HepG2 (cell line): ENCODE data around the gene MRPL20. TPM values are rescaled to one million over a fixed set of nuclear protein-coding genes. Genes with fewer than 3 reads are reported as not detected.

Source experiments
- CEBPG ChIP-seq: IDR thresholded peaks from 2 replicates; pipeline ENCODE4 v1.6.1; 2016
- CERS6 ChIP-seq: sonication (generic); formaldehyde crosslinking; IDR thresholded peaks from 2 replicates; pipeline ENCODE4 v1.5.0; 2020; ENCODE audit warnings: missing genetic modification reagents
- CSRNP1 ChIP-seq: sonication (generic); formaldehyde crosslinking; IDR thresholded peaks from 2 replicates; pipeline ENCODE4 v1.8.1; 2023; ENCODE audit warnings: mild to moderate bottlenecking, missing genetic modification reagents
- DR1 ChIP-seq: sonication (generic); formaldehyde crosslinking; IDR thresholded peaks from 2 replicates; pipeline ENCODE4 v1.8.0; 2021; ENCODE audit warnings: mild to moderate bottlenecking, missing genetic modification reagents, inconsistent platforms
- IRF9 ChIP-seq: sonication (generic); formaldehyde crosslinking; IDR thresholded peaks from 2 replicates; pipeline ENCODE4 v1.8.0; 2022; ENCODE audit warnings: missing genetic modification reagents, mild to moderate bottlenecking, borderline replicate concordance
- NFATC3 ChIP-seq: sonication (generic); formaldehyde crosslinking; IDR thresholded peaks from 2 replicates; pipeline ENCODE4 v1.5.1; 2020; ENCODE audit warnings: mild to moderate bottlenecking, missing genetic modification reagents
- PAWR ChIP-seq: sonication (generic); formaldehyde crosslinking; IDR thresholded peaks from 2 replicates; pipeline ENCODE4 v1.4.0; 2020; ENCODE audit warnings: missing genetic modification reagents, mild to moderate bottlenecking, borderline replicate concordance
- TCF7 ChIP-seq: sonication (generic); IDR thresholded peaks from 2 replicates; pipeline ENCODE4 v1.6.1; 2016; ENCODE audit warnings: antibody characterized with exemption, low read depth
- ZBTB4 ChIP-seq: sonication (generic); formaldehyde crosslinking; IDR thresholded peaks from 2 replicates; pipeline ENCODE4 v1.4.0; 2020; ENCODE audit warnings: missing genetic modification reagents, mild to moderate bottlenecking, borderline replicate concordance
- ZMAT5 ChIP-seq: sonication (generic); formaldehyde crosslinking; IDR thresholded peaks from 2 replicates; pipeline ENCODE4 v1.5.0; 2020; ENCODE audit warnings: mild to moderate bottlenecking, low read depth, missing genetic modification reagents, borderline replicate concordance
- ZNF101 ChIP-seq: sonication (generic); formaldehyde crosslinking; IDR thresholded peaks from 2 replicates; pipeline ENCODE4 v1.4.0; 2020; ENCODE audit warnings: mild to moderate bottlenecking, low read depth, missing genetic modification reagents, borderline replicate concordance
- ZNF431 ChIP-seq: sonication (generic); formaldehyde crosslinking; IDR thresholded peaks from 2 replicates; pipeline ENCODE4 v1.9.0; 2022; ENCODE audit warnings: missing genetic modification reagents, low read depth, mild to moderate bottlenecking, borderline replicate concordance
- ZNF891 ChIP-seq: sonication (generic); formaldehyde crosslinking; IDR thresholded peaks from 2 replicates; pipeline ENCODE4 v1.5.0; 2020; ENCODE audit warnings: mild to moderate bottlenecking, missing genetic modification reagents
- ZSCAN12 ChIP-seq: sonication (generic); formaldehyde crosslinking; IDR thresholded peaks from 2 replicates; pipeline ENCODE4 v1.9.0; 2021; ENCODE audit warnings: mild to moderate bottlenecking, missing genetic modification reagents
- ZSCAN20 ChIP-seq: sonication (generic); formaldehyde crosslinking; IDR thresholded peaks from 2 replicates; pipeline ENCODE4 v1.4.0; 2020; ENCODE audit warnings: missing genetic modification reagents, mild to moderate bottlenecking, borderline replicate concordance
- polyA plus RNA-seq, 8 experiments: library from polyadenylated mRNA; depleted of rRNA in 3 of 8; stranded (reverse) in 7 of 8; unstranded in 1 of 8; fragments of >200 nt; fragmentation: Illumina TruSeq in 4 of 8; extraction: Trizol in 4 of 8; gene quantifications; 2 replicates each; pipeline versions ENCODE4 v1.2.1 to v1.2.3, GENCODE V29; 2011 to 2016; ENCODE audit warnings: low read depth in 4 of 8, missing spikeins in 1 of 8, mixed read lengths in 1 of 8; ENCODE audit not compliant: insufficient read depth in 1 of 8
- total RNA-seq, 5 experiments: library from RNA; depleted of rRNA; stranded (reverse); fragments of >200 nt; fragmentation: Illumina TruSeq; extraction: Trizol; gene quantifications; 2 replicates each; pipeline ENCODE4 v1.2.3, GENCODE V29; 2016; ENCODE audit warnings: low read depth in 1 of 5
- TF ChIP-seq, protein P1 (sequence below): sonication (generic); formaldehyde crosslinking; IDR thresholded peaks from 2 replicates; pipeline ENCODE4 v1.5.0; 2020; ENCODE audit warnings: missing genetic modification reagents, mild to moderate bottlenecking, borderline replicate concordance
- TF ChIP-seq, protein P2 (sequence below): IDR thresholded peaks from 2 replicates; pipeline ENCODE4 v1.6.1; 2016; ENCODE audit warnings: mild to moderate bottlenecking

Gene MRPL20
- total and polyA plus RNA-seq, 2 of the 13 experiments (the other 11 are each of a cell fraction or from before 2014, with no cell fraction given): 59.2 to 127 TPM

DNA sequence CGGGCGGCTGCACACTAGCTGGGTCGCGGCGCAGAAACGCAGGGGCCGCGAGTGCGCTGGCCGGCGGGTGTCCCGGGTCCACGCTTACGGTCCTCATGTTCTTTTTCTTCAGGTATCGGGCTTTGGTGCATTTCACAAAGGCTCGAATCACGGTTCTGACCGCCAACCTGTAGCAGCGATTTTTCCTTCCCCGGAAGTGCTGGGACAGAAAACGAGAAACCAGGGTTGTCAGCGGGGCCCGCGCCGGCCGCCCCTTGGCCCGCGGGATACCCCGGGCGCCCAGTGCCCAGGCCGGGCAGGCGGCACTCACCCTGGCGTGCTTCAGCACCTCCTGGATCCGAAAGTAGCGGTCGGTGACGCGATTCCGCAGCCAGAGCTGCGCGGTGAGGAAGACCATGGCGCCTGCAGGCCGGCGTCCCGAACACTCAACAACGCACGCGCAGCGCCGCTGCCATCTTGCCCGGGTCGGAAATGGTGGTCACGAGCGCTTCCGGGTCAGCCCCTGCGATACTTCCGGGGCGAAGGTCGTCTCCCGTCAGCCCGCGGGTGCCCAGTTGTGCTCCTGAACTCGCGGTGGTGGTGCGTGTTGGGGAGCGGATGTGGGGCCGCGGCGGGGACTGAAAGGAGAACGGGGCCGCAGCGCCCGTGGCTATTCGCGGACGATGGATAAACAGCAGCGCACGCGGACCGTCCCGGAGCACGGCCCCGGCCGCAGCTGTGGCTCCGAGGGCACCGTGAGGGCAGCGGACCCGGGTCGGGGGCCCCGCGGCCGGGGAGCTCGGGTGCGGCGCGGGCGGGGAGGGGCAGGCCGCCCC is at the start of gene MRPL20 (continued):
- TF ChIP-seq, protein P1, sequence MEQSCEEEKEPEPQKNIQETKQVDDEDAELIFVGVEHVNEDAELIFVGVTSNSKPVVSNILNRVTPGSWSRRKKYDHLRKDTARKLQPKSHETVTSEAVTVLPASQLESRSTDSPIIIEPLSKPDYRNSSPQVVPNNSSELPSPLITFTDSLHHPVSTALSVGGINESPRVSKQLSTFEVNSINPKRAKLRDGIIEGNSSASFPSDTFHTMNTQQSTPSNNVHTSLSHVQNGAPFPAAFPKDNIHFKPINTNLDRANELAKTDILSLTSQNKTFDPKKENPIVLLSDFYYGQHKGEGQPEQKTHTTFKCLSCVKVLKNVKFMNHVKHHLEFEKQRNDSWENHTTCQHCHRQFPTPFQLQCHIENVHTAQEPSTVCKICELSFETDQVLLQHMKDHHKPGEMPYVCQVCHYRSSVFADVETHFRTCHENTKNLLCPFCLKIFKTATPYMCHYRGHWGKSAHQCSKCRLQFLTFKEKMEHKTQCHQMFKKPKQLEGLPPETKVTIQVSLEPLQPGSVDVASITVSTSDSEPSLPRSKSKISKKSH (CRISPR knock-in tag): peak; percentile 75
- TF ChIP-seq DR1 (CRISPR knock-in tag) (peak; percentile 86), TCF7 (no peak), PAWR (CRISPR knock-in tag) (no peak), ZSCAN12 (CRISPR knock-in tag) (no peak), CSRNP1 (CRISPR knock-in tag) (peak; percentile 71; the same call in 1 of the 2 replicates), ZNF101 (CRISPR knock-in tag) (peak; percentile 32; the same call in 1 of the 2 replicates), ZNF431 (CRISPR knock-in tag) (peak; percentile 67; the same call in 1 of the 2 replicates), CEBPG (CRISPR knock-in tag) (peak; percentile 39; the same call in 1 of the 2 replicates), NFATC3 (CRISPR knock-in tag) (no peak; the same call in 1 of the 2 replicates), ZNF891 (CRISPR knock-in tag) (peak; percentile 77), ZBTB4 (no peak; the same call in 1 of the 2 replicates), ZSCAN20 (CRISPR knock-in tag) (no peak), CERS6 (no peak), IRF9 (peak; percentile 97), ZMAT5 (CRISPR knock-in tag) (no peak)
- TF ChIP-seq, protein P2, sequence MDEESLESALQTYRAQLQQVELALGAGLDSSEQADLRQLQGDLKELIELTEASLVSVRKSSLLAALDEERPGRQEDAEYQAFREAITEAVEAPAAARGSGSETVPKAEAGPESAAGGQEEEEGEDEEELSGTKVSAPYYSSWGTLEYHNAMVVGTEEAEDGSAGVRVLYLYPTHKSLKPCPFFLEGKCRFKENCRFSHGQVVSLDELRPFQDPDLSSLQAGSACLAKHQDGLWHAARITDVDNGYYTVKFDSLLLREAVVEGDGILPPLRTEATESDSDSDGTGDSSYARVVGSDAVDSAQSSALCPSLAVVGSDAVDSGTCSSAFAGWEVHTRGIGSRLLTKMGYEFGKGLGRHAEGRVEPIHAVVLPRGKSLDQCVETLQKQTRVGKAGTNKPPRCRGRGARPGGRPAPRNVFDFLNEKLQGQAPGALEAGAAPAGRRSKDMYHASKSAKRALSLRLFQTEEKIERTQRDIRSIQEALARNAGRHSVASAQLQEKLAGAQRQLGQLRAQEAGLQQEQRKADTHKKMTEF (CRISPR knock-in tag): peak; percentile 92
